HCT116 (cell line): Measurements from ENCODE around the gene DNAJC5G. TPM values are rescaled to one million over a fixed set of nuclear protein-coding genes. Genes with fewer than 3 reads are reported as not detected.

Experiments used
- ATAC-seq: fragments of 200-7000 bp; cut with Tn5 transposase; 2 replicates; pipeline ENCODE4 v1.9.1; 2020; ENCODE audit warnings: mild to moderate bottlenecking, moderate library complexity
- BruUV-seq: library from RNA; stranded (reverse); fragments of 400-500 nt; replicated peaks from 2 replicates; lab custom pipeline; 2021; lab: Mats Ljungman, UMichigan
- CTCF ChIA-PET: fragments of 300-600 bp; sonication (Branson Sonifier 250); formaldehyde crosslinking; loops from one replicate; lab custom pipeline; 2021; ENCODE audit warnings: antibody characterized with exemption; lab: Charles Lee
- POLR2A ChIA-PET: fragments of 300-600, 350-600 bp; sonication (Branson Sonifier 250); formaldehyde crosslinking; loops from one replicate; lab custom pipeline; 2021; ENCODE audit warnings: antibody characterized with exemption; lab: Charles Lee
- RAD21 ChIA-PET, 2 experiments: fragments of 300-600 bp; sonication (Branson Sonifier 250); formaldehyde crosslinking; loops; one replicate each; lab custom pipeline; 2023; ENCODE audit warnings: low total read pairs in 2 of 2; ENCODE audit not compliant: uncharacterized antibody in 2 of 2, unreplicated experiment in 2 of 2, low non-redundant PET in 1 of 2; lab: Charles Lee
- DNase-seq: peaks from one replicate; pipeline ENCODE4 v3.0.0-alpha.2; 2010; ENCODE audit warnings: low read depth, low spot score
- H2AFZ ChIP-seq: fragments of 200-600 bp; shearing (Covaris generic), sonication (generic); 2 replicates; pipeline ENCODE4 v1.6.1; 2017; ENCODE audit warnings: low read depth, mixed run types, mixed read lengths, antibody characterized with exemption, low read length; ENCODE audit not compliant: poor library complexity, severe bottlenecking
- H3K27ac ChIP-seq: 2 replicates; pipeline ENCODE4 v1.5.1; 2012; ENCODE audit warnings: low read depth, low read length
- H3K27me3 ChIP-seq: fragments of 200-600 bp; sonication (generic); 2 replicates; pipeline ENCODE4 v1.6.1; 2016; ENCODE audit warnings: mixed run types, low read length, mixed read lengths; ENCODE audit not compliant: insufficient read depth
- H3K36me3 ChIP-seq, 2 experiments: fragments of 200-500 bp in 1 of 2; fragments of 200-600 bp in 1 of 2; sonication (Bioruptor generic) in 1 of 2; sonication (generic) in 1 of 2; 2 replicates each; pipeline versions ENCODE4 v1.5.1 to v1.6.1; 2014 to 2016; ENCODE audit warnings: low read length in 2 of 2, inconsistent platforms in 1 of 2, mixed read lengths in 1 of 2, mixed run types in 1 of 2; ENCODE audit not compliant: insufficient read depth in 2 of 2, control insufficient read depth in 1 of 2
- H3K4me1 ChIP-seq, 2 experiments: fragments of 200-600 bp in 1 of 2; sonication (generic) in 1 of 2; 2 replicates each; pipeline versions ENCODE4 v1.5.1 to v1.6.1; 2012 to 2017; ENCODE audit warnings: low read length in 2 of 2, inconsistent platforms in 1 of 2, mild to moderate bottlenecking in 1 of 2, mixed read lengths in 1 of 2, mixed run types in 1 of 2, moderate library complexity in 1 of 2; ENCODE audit not compliant: insufficient read depth in 2 of 2, control insufficient read depth in 1 of 2
- H3K4me2 ChIP-seq: fragments of 200-600 bp; sonication (generic); 2 replicates; pipeline ENCODE4 v1.6.1; 2017; ENCODE audit warnings: mixed run types, low read length, mixed read lengths
- H3K4me3 ChIP-seq, 2 experiments: fragments of 200-600 bp in 1 of 2; sonication (generic) in 1 of 2; replicated peaks in 1 of 2; 2 replicates each; pipeline ENCODE4 v1.5.1; 2011 to 2016; ENCODE audit warnings: low read length in 2 of 2, control low read depth in 1 of 2, low read depth in 1 of 2, mild to moderate bottlenecking in 1 of 2, mixed read lengths in 1 of 2, mixed run types in 1 of 2
- H3K79me2 ChIP-seq: fragments of 200-600 bp; sonication (generic); 2 replicates; pipeline ENCODE4 v1.6.1; 2017; ENCODE audit warnings: mild to moderate bottlenecking, mixed run types, low read length, moderate library complexity, mixed read lengths; ENCODE audit not compliant: insufficient read depth
- H3K9ac ChIP-seq: fragments of 200-600 bp; sonication (generic); 2 replicates; pipeline ENCODE4 v1.6.1; 2016; ENCODE audit warnings: low read length, mixed read lengths
- H3K9me2 ChIP-seq: fragments of 200-600 bp; sonication (generic), shearing (Covaris generic); 2 replicates; pipeline ENCODE4 v1.6.1; 2017; ENCODE audit warnings: mixed run types, mild to moderate bottlenecking, moderate library complexity; ENCODE audit not compliant: insufficient read depth
- H3K9me3 ChIP-seq, 2 experiments: fragments of 200-500 bp in 1 of 2; fragments of 200-600 bp in 1 of 2; sonication (Bioruptor generic) in 1 of 2; sonication (generic) in 1 of 2; 2 replicates each; pipeline ENCODE4 v1.6.1; 2014 to 2017; ENCODE audit warnings: low read length in 2 of 2, mixed read lengths in 2 of 2, inconsistent platforms in 1 of 2, low read depth in 1 of 2, mild to moderate bottlenecking in 1 of 2, mixed run types in 1 of 2, moderate library complexity in 1 of 2; ENCODE audit not compliant: control insufficient read depth in 1 of 2, insufficient read depth in 1 of 2
- H4K20me1 ChIP-seq: fragments of 200-600 bp; sonication (generic), shearing (Covaris generic); 2 replicates; pipeline ENCODE4 v1.6.1; 2017; ENCODE audit warnings: mixed run types, mild to moderate bottlenecking, moderate library complexity; ENCODE audit not compliant: insufficient read depth
- CBX3 ChIP-seq: IDR thresholded peaks from 2 replicates; pipeline ENCODE4 v1.6.1; 2012; ENCODE audit warnings: low read depth
- CEBPB ChIP-seq: IDR thresholded peaks from 2 replicates; pipeline ENCODE4 v1.6.1; 2012; ENCODE audit warnings: low read depth
- EZH2 ChIP-seq: fragments of 200-600 bp; sonication (generic); IDR thresholded peaks from 2 replicates; pipeline ENCODE4 v1.6.1; 2017; ENCODE audit warnings: antibody characterized with exemption, mixed run types
- FOSL1 ChIP-seq: IDR thresholded peaks from 2 replicates; pipeline ENCODE4 v1.6.1; 2012; ENCODE audit warnings: low read depth
- POLR2A ChIP-seq: IDR thresholded peaks from 2 replicates; pipeline ENCODE4 v1.7.0; 2011; ENCODE audit warnings: borderline replicate concordance; ENCODE audit not compliant: insufficient read depth, insufficient read length; ENCODE audit errors: extremely low read depth
- SRF ChIP-seq: IDR thresholded peaks from 2 replicates; pipeline ENCODE4 v1.6.1; 2012; ENCODE audit warnings: low read depth
- ZNF274 ChIP-seq: fragments of 200-500 bp; sonication (Bioruptor generic); IDR thresholded peaks from 2 replicates; pipeline ENCODE4 v1.6.1; 2014; ENCODE audit warnings: mild to moderate bottlenecking, low read depth, low read length, inconsistent platforms
- intact Hi-C: fragments of 100-400 bp; cut with micrococcal nuclease; formaldehyde crosslinking; loops from 2 replicates; pipeline ENCODE4 v1.10.0; 2022
- total RNA-seq: library from RNA; stranded (reverse); gene quantifications from one replicate; pipeline ENCODE4 v1.2.1, GENCODE V29; 2021; ENCODE audit not compliant: unreplicated experiment
- TF ChIP-seq, protein P1 (sequence below): IDR thresholded peaks from 2 replicates; pipeline ENCODE4 v1.6.1; 2012

The DNAJC5G gene
- total RNA-seq, 1 experiment from 2014 or later: 2.5 TPM

DNA sequence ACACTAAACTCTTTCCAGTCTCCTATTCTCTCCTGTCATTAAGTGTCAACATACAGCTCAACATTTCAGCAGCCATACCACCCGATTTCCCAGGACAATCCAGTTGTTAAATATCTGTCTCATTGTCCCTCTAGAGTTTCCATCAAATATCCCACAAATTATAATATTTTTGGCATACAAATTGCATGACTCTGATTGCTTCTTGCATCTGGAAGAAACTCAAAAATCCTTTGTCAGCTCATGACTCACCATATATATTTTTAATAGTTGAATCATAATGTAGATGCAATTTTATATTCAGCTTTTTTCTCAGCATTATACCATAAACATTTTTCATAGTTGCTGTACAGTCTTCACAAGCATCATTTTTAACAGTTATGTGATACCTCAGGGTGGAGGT lies 19.6 kb upstream of the DNAJC5G start (continued):
- TF ChIP-seq SRF: no peak

GRCh38 chr2:27256855-27257454 lies 18.3 kb upstream of the DNAJC5G start:
- POLR2A ChIA-PET: no interaction called here
- Histone ChIP-seq H3K4me3 (no peak overlapping the region), H3K9me2 (no peaks in the 10 kb centered on the region), H3K27me3 (peaks cover 5% of the 10 kb centered on the region; the same call in 1 of the 2 replicates), H3K27ac (no peak overlapping the region), H3K9me3 (no peaks in the 10 kb centered on the region), H3K4me1 (peaks cover 6 to 9% of the 10 kb centered on the region in 2 experiments; a peak in 2 of 4 replicates), H4K20me1 (no peaks in the 10 kb centered on the region), H3K36me3 (peaks cover 0 to 2% of the 10 kb centered on the region in 2 experiments; a peak in 2 of 4 replicates), H2AFZ (no peak overlapping the region), H3K4me2 (no peak overlapping the region), H3K9ac (no peak overlapping the region), H3K79me2 (peaks cover 13% of the 10 kb centered on the region; the same call in 1 of the 2 replicates)
- intact Hi-C loops: no loop called here
- TF ChIP-seq CBX3 (no peak), ZNF274 (no peak)
- CTCF ChIA-PET: no interaction called here
- DNase-seq (no peak), ATAC-seq (no peak)
- BruUV-seq: no TSS peak
- RAD21 ChIA-PET: no interaction called here

DNA sequence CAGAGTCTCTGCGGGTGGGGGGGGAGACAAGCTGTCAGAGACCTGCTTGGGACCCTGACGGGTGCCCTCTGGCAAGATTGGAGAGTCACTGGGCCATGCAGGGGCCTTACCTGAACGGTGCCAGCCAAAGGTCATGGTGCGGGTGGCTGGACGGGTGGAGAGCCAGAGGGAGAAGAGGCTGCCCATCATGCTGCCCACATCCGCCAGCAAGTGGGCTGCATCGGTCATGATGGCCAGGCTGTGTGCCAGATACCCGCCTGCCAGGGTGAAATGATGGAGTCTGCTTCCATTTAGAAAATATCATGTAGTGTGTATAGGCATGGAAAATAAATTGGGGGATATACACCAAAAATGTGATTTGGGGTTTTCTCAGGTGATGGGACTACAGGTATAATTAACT lies 17.2 kb upstream of the DNAJC5G start:
- no peak for TF ChIP-seq EZH2
- TF ChIP-seq, protein P1, sequence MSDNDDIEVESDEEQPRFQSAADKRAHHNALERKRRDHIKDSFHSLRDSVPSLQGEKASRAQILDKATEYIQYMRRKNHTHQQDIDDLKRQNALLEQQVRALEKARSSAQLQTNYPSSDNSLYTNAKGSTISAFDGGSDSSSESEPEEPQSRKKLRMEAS: no peak
- TF ChIP-seq FOSL1: no peak
- no peak for TF ChIP-seq POLR2A
- TF ChIP-seq CEBPB: no peak
- intact Hi-C loops: no loop called here
- no peak overlapping the region for H3K27ac ChIP-seq
- DNase-seq (no peak), ATAC-seq (no peak)
- ChIA-PET RAD21 (no interaction called here), POLR2A (no interaction called here), CTCF (no interaction called here)
- peaks cover 6 to 10% of the 10 kb centered on the region in 2 experiments; a peak in 2 of 4 replicates for H3K4me1 ChIP-seq
- peaks cover 0 to 2% of the 10 kb centered on the region in 2 experiments; a peak in 2 of 4 replicates for H3K36me3 ChIP-seq
- H4K20me1 ChIP-seq: no peaks in the 10 kb centered on the region
- H3K4me3 ChIP-seq: no peak overlapping the region
- BruUV-seq: no TSS peak
- peaks cover 5% of the 10 kb centered on the region; the same call in 1 of the 2 replicates for H3K27me3 ChIP-seq
- no peaks in the 10 kb centered on the region for H3K9me3 ChIP-seq
- no peak overlapping the region for H3K9ac ChIP-seq
- no peaks in the 10 kb centered on the region for H3K9me2 ChIP-seq
- H3K4me2 ChIP-seq: no peak overlapping the region
- peaks cover 13% of the 10 kb centered on the region; the same call in 1 of the 2 replicates for H3K79me2 ChIP-seq
- H2AFZ ChIP-seq: no peak overlapping the region
